ENCODE measurements around the gene SKA1. TPM values are rescaled to one million over a fixed set of nuclear protein-coding genes. Genes with fewer than 3 reads are reported as not detected.

SKA1 gene
- total RNA-seq, 1 donor from 2014 or later, result 4.7 TPM

DNA sequence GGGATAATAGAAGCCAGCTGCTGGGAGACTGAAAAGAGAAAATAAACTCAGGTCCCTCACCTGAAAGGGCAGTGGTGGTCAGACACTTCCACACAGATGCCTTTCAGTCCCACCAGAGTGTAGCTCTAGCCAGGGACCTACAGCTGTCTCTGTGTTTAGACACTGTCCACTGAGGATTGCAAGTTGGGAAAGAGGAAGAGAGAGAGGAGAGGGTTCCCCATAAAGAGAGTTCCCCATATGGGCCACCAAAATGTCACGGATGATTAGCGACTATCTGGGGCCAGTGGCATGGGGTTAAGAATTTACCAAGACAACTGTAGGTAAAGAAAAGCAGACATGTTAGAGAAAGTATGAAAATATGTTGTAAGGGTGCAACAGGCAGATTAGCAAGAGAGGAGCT, 36.7 kb upstream of the SKA1 start:
- Mint-ChIP-seq H3K27ac (ENCODE audit: unreplicated experiment) (no peak overlapping the region), H3K4me3 (ENCODE audit: unreplicated experiment) (no peak overlapping the region), H3K9me3 (ENCODE audit: unreplicated experiment) (no peaks in the 10 kb centered on the region), H3K27me3 (ENCODE audit: unreplicated experiment) (peaks cover 1% of the 10 kb centered on the region), H3K36me3 (ENCODE audit: low read depth, unreplicated experiment) (no peaks in the 10 kb centered on the region), H3K4me1 (ENCODE audit: unreplicated experiment) (no peaks in the 10 kb centered on the region)
- DNase-seq (ENCODE audit: low spot score), result no peak
- TF ChIP-seq, protein P1, sequence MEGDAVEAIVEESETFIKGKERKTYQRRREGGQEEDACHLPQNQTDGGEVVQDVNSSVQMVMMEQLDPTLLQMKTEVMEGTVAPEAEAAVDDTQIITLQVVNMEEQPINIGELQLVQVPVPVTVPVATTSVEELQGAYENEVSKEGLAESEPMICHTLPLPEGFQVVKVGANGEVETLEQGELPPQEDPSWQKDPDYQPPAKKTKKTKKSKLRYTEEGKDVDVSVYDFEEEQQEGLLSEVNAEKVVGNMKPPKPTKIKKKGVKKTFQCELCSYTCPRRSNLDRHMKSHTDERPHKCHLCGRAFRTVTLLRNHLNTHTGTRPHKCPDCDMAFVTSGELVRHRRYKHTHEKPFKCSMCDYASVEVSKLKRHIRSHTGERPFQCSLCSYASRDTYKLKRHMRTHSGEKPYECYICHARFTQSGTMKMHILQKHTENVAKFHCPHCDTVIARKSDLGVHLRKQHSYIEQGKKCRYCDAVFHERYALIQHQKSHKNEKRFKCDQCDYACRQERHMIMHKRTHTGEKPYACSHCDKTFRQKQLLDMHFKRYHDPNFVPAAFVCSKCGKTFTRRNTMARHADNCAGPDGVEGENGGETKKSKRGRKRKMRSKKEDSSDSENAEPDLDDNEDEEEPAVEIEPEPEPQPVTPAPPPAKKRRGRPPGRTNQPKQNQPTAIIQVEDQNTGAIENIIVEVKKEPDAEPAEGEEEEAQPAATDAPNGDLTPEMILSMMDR (IDR thresholded peaks at IDR 0.05; ENCODE audit: unreplicated experiment), result no peak

GRCh38 chr18:50338715-50339114, 36.1 kb upstream of the SKA1 start:
- peaks cover 1% of the 10 kb centered on the region for H3K27me3 Mint-ChIP-seq (ENCODE audit: unreplicated experiment)
- H3K36me3 Mint-ChIP-seq (ENCODE audit: low read depth, unreplicated experiment), result no peaks in the 10 kb centered on the region
- H3K27ac Mint-ChIP-seq (ENCODE audit: unreplicated experiment), result no peak overlapping the region
- no peaks in the 10 kb centered on the region for H3K4me1 Mint-ChIP-seq (ENCODE audit: unreplicated experiment)
- TF ChIP-seq, protein P1 (IDR thresholded peaks at IDR 0.05; ENCODE audit: unreplicated experiment), result no peak
- H3K4me3 Mint-ChIP-seq (ENCODE audit: unreplicated experiment), result no peak overlapping the region
- no peaks in the 10 kb centered on the region for H3K9me3 Mint-ChIP-seq (ENCODE audit: unreplicated experiment)
- no peak for DNase-seq (ENCODE audit: low spot score)

DNA sequence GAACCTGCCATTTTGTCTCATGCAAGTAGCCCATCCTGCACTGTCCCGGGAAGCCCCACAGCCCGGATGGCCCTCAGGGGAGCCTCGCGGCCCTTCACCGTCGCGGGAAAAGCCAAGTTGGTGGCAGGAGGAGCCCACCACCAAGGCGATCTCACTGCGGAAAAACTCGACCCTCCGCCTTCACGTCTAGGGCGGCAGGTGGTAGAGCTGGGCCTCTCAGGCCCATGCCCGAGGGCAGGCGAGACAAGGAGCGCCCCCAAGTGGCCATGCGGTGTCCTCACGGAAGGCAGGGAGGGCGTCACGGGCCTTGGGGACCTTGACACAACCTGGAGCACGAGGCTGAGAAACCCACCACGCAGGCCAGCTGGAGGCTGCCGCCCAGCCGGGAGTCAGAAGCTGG, 34.8 kb upstream of the SKA1 start:
- no peaks in the 10 kb centered on the region for H3K36me3 Mint-ChIP-seq (ENCODE audit: low read depth, unreplicated experiment)
- TF ChIP-seq, protein P1 (IDR thresholded peaks at IDR 0.05; ENCODE audit: unreplicated experiment), result no peak
- no peak for DNase-seq (ENCODE audit: low spot score)
- peaks cover 1% of the 10 kb centered on the region for H3K27me3 Mint-ChIP-seq (ENCODE audit: unreplicated experiment)
- H3K4me3 Mint-ChIP-seq (ENCODE audit: unreplicated experiment), result no peak overlapping the region
- H3K9me3 Mint-ChIP-seq (ENCODE audit: unreplicated experiment), result no peaks in the 10 kb centered on the region
- H3K27ac Mint-ChIP-seq (ENCODE audit: unreplicated experiment), result no peak overlapping the region
- no peaks in the 10 kb centered on the region for H3K4me1 Mint-ChIP-seq (ENCODE audit: unreplicated experiment)

DNA sequence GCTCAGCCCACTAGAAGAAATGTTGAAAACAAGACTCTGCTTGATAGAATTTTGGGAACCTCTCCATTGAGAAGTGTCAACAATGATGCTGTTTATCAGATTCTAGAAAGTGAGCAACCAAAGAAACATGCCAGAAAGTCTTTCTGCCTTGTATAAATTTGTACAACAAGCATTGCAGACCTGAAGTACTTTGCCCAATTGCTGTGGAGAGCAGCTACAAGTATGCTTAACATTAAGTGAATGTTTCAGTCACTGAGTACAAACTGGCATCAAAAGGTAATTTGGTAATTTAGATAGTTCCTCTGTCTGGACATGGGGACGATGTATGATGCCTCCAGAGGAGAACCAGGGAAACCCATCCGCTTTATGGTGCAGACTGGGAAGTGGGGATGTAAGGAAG, 33.4 kb upstream of the SKA1 start:
- H3K27ac Mint-ChIP-seq (ENCODE audit: unreplicated experiment), result no peak overlapping the region
- H3K9me3 Mint-ChIP-seq (ENCODE audit: unreplicated experiment), result no peaks in the 10 kb centered on the region
- peaks cover 1% of the 10 kb centered on the region for H3K27me3 Mint-ChIP-seq (ENCODE audit: unreplicated experiment)
- H3K36me3 Mint-ChIP-seq (ENCODE audit: low read depth, unreplicated experiment), result no peaks in the 10 kb centered on the region
- TF ChIP-seq, protein P1 (IDR thresholded peaks at IDR 0.05; ENCODE audit: unreplicated experiment), result no peak
- H3K4me3 Mint-ChIP-seq (ENCODE audit: unreplicated experiment), result no peak overlapping the region
- DNase-seq (ENCODE audit: low spot score), result no peak
- no peaks in the 10 kb centered on the region for H3K4me1 Mint-ChIP-seq (ENCODE audit: unreplicated experiment)

GRCh38 chr18:50350699-50351098, 24.1 kb upstream of the SKA1 start:
- Mint-ChIP-seq H3K27me3 (ENCODE audit: unreplicated experiment) (no peaks in the 10 kb centered on the region), H3K4me3 (ENCODE audit: unreplicated experiment) (no peak overlapping the region), H3K27ac (ENCODE audit: unreplicated experiment) (no peak overlapping the region), H3K4me1 (ENCODE audit: unreplicated experiment) (no peaks in the 10 kb centered on the region), H3K36me3 (ENCODE audit: low read depth, unreplicated experiment) (no peaks in the 10 kb centered on the region), H3K9me3 (ENCODE audit: unreplicated experiment) (no peaks in the 10 kb centered on the region)
- TF ChIP-seq, protein P1 (IDR thresholded peaks at IDR 0.05; ENCODE audit: unreplicated experiment), result no peak
- DNase-seq (ENCODE audit: low spot score), result no peak

Measured in endothelial cell (in vitro differentiated cells).